ENCODE results near the gene DAAM1.

- TF ChIP-seq EZH2 (IDR thresholded peaks at IDR 0.05) = no peak
- no peak for TF ChIP-seq CTCF (IDR thresholded peaks at IDR 0.05)
- no peak for TF ChIP-seq EZH2phosphoT487 (IDR thresholded peaks at IDR 0.05)
Observed at GRCh38 chr14:59331217-59331616, 142.8 kb downstream of the DAAM1 start.
